ENCODE results near the gene SLC2A14. TPM values are rescaled to one million over a fixed set of nuclear protein-coding genes. Genes with fewer than 3 reads are reported as not detected.
"Not testable (repeated sequence)": the region's sequence is repeated elsewhere in the genome, so short reads cannot be mapped to it uniquely, and the experiment has no call there.

Gene SLC2A14
- total and polyA plus RNA-seq, 2 experiments from 2014 or later = not detected

GRCh38 chr12:7905071-7905470 is 32.4 kb upstream of the SLC2A14 start:
- no peaks in the 10 kb centered on the region for H3K79me2 ChIP-seq (ENCODE audit: insufficient read depth)
- H3K9ac ChIP-seq = no peak overlapping the region
- H3K4me3 ChIP-seq = no peak overlapping the region
- H3K27ac ChIP-seq = no peak overlapping the region
- H2AFZ ChIP-seq = no peak overlapping the region
- H4K20me1 ChIP-seq (ENCODE audit: insufficient read depth) = no peaks in the 10 kb centered on the region
- no peaks in the 10 kb centered on the region for H3K9me2 ChIP-seq (ENCODE audit: insufficient read depth)
- no peaks in the 10 kb centered on the region for H3K9me3 ChIP-seq (ENCODE audit: low read depth)
- peaks cover 2% of the 10 kb centered on the region; the same call in 1 of the 2 replicates for H3F3A ChIP-seq (ENCODE audit: insufficient read depth)
- H3K36me3 ChIP-seq (ENCODE audit: low read depth) = no peaks in the 10 kb centered on the region
- peaks cover 6% of the 10 kb centered on the region; the same call in 1 of the 2 replicates for H3K4me1 ChIP-seq (ENCODE audit: insufficient read depth)
- TF ChIP-seq EZH2 (IDR thresholded peaks at IDR 0.05; ENCODE audit: insufficient read depth, poor library complexity, severe bottlenecking) (no peak), EZH2phosphoT487 (IDR thresholded peaks at IDR 0.05; ENCODE audit: insufficient read depth, low read depth) (no peak)
- DNase-seq = no peak
- in situ Hi-C loops (cut with MboI) = no loop called here
- no peak overlapping the region for H3K4me2 ChIP-seq (ENCODE audit: unreplicated experiment)
- H3K27me3 ChIP-seq (replicated peaks; ENCODE audit: insufficient read depth) = no peaks in the 10 kb centered on the region
- whole genome bisulfite sequencing, 2 experiments (ENCODE audit: low coverage in 1 of 2, low lambda C conversion rate in 2 of 2, missing lambda C conversion rate in 2 of 2) = 6 to 14% methylated on average over 1 of the region's 1 CpG

- H2AFZ ChIP-seq; H3K9me3 ChIP-seq (ENCODE audit: low read depth); in situ Hi-C loops (cut with MboI); H3K36me3 ChIP-seq (ENCODE audit: low read depth); H3K4me1 ChIP-seq (ENCODE audit: insufficient read depth); H3K9me2 ChIP-seq (ENCODE audit: insufficient read depth); H3F3A ChIP-seq (ENCODE audit: insufficient read depth); H3K27me3 ChIP-seq (replicated peaks; ENCODE audit: insufficient read depth); H3K79me2 ChIP-seq (ENCODE audit: insufficient read depth); H3K27ac ChIP-seq; H4K20me1 ChIP-seq (ENCODE audit: insufficient read depth); H3K4me3 ChIP-seq; H3K9ac ChIP-seq: not testable (repeated sequence)
- WGBS, 2 experiments (ENCODE audit: low coverage in 1 of 2, low lambda C conversion rate in 2 of 2, missing lambda C conversion rate in 2 of 2) = 19 to 23% methylated on average over 8 of the region's 8 CpGs
- peak overlapping the region; percentile 29 for H3K4me2 ChIP-seq (ENCODE audit: unreplicated experiment)
- DNase-seq = peak; percentile 65
Observed at GRCh38 chr12:7902416-7902815, 29.7 kb upstream of the SLC2A14 start.

GRCh38 chr12:7899755-7900154 is 27.0 kb upstream of the SLC2A14 start:
- in situ Hi-C loops (cut with MboI) = no loop called here
- Histone ChIP-seq H3F3A (ENCODE audit: insufficient read depth) (peaks cover 6% of the 10 kb centered on the region; the same call in 1 of the 2 replicates), H3K9me2 (ENCODE audit: insufficient read depth) (no peaks in the 10 kb centered on the region), H3K27ac (no peak overlapping the region), H3K27me3 (replicated peaks; ENCODE audit: insufficient read depth) (no peaks in the 10 kb centered on the region), H3K36me3 (ENCODE audit: low read depth) (no peaks in the 10 kb centered on the region), H3K4me3 (no peak overlapping the region), H3K9me3 (ENCODE audit: low read depth) (no peaks in the 10 kb centered on the region), H3K9ac (no peak overlapping the region), H3K4me2 (ENCODE audit: unreplicated experiment) (no peak overlapping the region), H2AFZ (no peak overlapping the region), H3K4me1 (ENCODE audit: insufficient read depth) (0 out of 2 replicates have a peak, but pooled peaks cover 4% of the 10 kb centered on the region), H3K79me2 (ENCODE audit: insufficient read depth) (no peaks in the 10 kb centered on the region), H4K20me1 (ENCODE audit: insufficient read depth) (no peaks in the 10 kb centered on the region)
- TF ChIP-seq EZH2phosphoT487 (IDR thresholded peaks at IDR 0.05; ENCODE audit: insufficient read depth, low read depth) = no peak
- no peak for TF ChIP-seq EZH2 (IDR thresholded peaks at IDR 0.05; ENCODE audit: insufficient read depth, poor library complexity, severe bottlenecking)
- WGBS, 2 experiments (ENCODE audit: low coverage in 1 of 2, low lambda C conversion rate in 2 of 2, missing lambda C conversion rate in 2 of 2) = 64 to 69% methylated on average over 7 of the region's 7 CpGs
- DNase-seq = peak; percentile 71

GRCh38 chr12:7896726-7897125 is 24.0 kb upstream of the SLC2A14 start:
- DNase-seq; H4K20me1 ChIP-seq (ENCODE audit: insufficient read depth); H3K9me3 ChIP-seq (ENCODE audit: low read depth); H3K27ac ChIP-seq; H3K36me3 ChIP-seq (ENCODE audit: low read depth); H3K4me3 ChIP-seq; in situ Hi-C loops (cut with MboI); H3K9me2 ChIP-seq (ENCODE audit: insufficient read depth); H3K9ac ChIP-seq; H2AFZ ChIP-seq; H3F3A ChIP-seq (ENCODE audit: insufficient read depth); H3K27me3 ChIP-seq (replicated peaks; ENCODE audit: insufficient read depth); H3K4me1 ChIP-seq (ENCODE audit: insufficient read depth); H3K4me2 ChIP-seq (ENCODE audit: unreplicated experiment); H3K79me2 ChIP-seq (ENCODE audit: insufficient read depth): not testable (repeated sequence)
- WGBS, 2 experiments (ENCODE audit: low coverage in 1 of 2, low lambda C conversion rate in 2 of 2, missing lambda C conversion rate in 2 of 2) = 56 to 70% methylated on average over 4 of the region's 4 CpGs

Data from GM23248 (cell line).